NCI-H2171 treated with DMSO at 0.1 percent for 48 hours (cell line): ENCODE measurements around the gene NCF4.

Experiments used
- DNase-seq: peaks from one replicate; lab custom pipeline; 2025; lab: John Stamatoyannopoulos, UW

The NCF4 gene

GRCh38 chr22:36922105-36922608 lies 61.4 kb downstream of the NCF4 start:
- no peak for DNase-seq

- DNase-seq = no peak
Measured at GRCh38 chr22:36922711-36923110, 61.9 kb downstream of the NCF4 start.

- DNase-seq = no peak
Measured at GRCh38 chr22:36923131-36923788, 62.5 kb downstream of the NCF4 start.

DNA sequence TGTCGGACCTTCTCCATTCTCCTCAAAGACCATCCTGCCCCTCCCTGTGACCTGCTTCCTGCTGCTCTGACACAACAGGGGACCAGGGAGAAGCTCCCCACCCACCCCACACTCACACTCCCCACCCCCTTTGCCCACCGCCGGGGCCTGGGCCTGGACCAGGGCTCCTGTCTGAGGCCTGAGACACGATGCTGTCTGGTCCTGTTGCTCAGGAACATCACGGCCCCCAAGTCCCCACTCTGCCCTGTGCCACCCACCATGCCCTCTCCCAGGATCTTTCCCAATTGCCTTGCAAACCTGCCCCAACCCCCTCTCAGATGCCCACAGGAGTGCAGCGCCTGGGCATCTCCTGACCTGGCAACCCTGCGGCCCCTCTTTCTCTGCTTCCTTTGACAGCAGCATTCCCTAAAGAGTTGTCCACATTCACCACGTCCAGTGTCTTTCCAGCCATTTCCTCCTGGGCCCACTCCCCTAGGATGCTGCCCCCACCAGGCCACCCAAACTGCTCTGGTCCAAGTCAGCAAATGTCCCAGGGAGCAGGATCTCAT lies 63.4 kb downstream of the NCF4 start:
- no peak for DNase-seq

GRCh38 chr22:36925388-36926290 lies 64.8 kb downstream of the NCF4 start:
- DNase-seq = no peak

DNA sequence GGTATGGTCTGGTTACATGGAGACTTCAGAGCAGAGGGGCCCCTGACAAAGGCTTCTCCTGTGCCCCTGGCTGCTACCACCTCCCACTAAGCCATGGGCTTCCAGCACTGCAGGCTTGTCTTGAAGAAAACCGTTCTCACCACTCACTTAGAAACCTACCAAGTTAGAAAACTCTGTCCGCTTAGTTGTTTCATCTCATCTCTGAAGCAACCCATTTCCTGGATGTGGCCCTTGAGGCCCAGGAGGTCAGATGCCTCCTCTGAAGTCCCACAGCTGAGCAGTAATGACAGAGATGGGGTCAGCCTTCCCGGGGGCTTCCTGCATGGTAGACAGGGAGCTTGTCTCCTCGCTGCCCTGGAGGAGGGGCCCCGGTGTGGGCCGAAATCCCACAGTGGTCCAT lies 65.5 kb downstream of the NCF4 start:
- DNase-seq = no peak

GRCh38 chr22:36926721-36927435 lies 66.1 kb downstream of the NCF4 start:
- DNase-seq = no peak
